ENCODE data around the gene WDR20. TPM values are rescaled to one million over a fixed set of nuclear protein-coding genes. Genes with fewer than 3 reads are reported as not detected.

The WDR20 gene
- total and polyA plus RNA-seq, 2 of the 8 experiments (the other 6 are each of a cell fraction or from before 2014, with no cell fraction given), result 11.2 to 26.7 TPM

DNA sequence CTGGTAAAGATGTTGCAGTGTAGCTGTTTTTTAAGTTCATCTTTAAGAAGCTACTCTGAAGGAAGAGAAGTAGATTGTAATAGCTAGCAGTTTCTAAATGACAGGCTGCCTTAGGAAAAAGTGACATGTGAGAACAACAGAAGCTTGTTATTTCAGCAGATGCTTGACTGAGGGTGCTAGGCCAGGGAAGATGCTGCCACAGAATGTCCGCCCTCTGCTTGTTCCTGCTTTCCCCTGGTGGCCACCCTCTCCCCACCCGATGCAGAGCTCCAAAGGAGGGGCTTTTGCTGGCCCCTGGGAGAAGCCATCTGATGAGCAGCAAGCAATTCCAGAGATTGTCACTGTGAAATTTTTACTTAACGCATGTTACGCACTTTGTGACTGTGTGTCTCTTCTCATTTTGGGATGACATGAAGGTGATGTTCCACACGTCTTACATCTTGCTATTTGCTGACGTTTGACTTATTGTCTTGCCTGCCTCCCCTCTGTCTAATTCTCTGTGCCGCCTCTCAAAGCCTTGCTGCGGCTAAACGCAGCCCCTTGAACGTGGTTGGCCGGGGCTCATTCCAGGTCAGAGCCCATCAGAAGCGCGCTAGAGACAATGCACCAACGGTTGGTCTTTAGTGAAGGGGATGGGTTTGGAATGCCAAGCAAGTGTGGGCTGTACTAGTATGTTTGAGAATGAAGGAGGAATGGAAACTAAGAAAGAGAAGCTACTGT lies 44.8 kb downstream of the WDR20 start:
- H2BK20ac ChIP-seq (ENCODE audit: low read length), result no peak overlapping the region
- FAIRE-seq (no peak), DNase-seq (ENCODE audit: low read depth in 1 of 2, low spot score in 2 of 2) (no peak)
- H3K9ac ChIP-seq (replicated peaks in 1 of 4; ENCODE audit: extremely low read depth in 1 of 4, low read depth in 3 of 4, low read length in 3 of 4), result no peak overlapping the region
- no peak overlapping the region for H3K27ac ChIP-seq (ENCODE audit: low read depth, low read length)
- H3K27me3 ChIP-seq (replicated peaks in 1 of 4; ENCODE audit: control insufficient read depth in 3 of 4, extremely low read depth in 1 of 4, insufficient read depth in 3 of 4, low read length in 3 of 4), result no peaks in the 10 kb centered on the region
- H3K36me3 ChIP-seq (ENCODE audit: control insufficient read depth in 2 of 4, insufficient read depth in 4 of 4, low read length in 3 of 4), result no peaks in the 10 kb centered on the region
- H3K18ac ChIP-seq (ENCODE audit: extremely low read depth, low read length), result no peak overlapping the region
- H3K23me2 ChIP-seq (ENCODE audit: low read depth, low read length), result no peaks in the 10 kb centered on the region
- no peak overlapping the region for H3K4me3 ChIP-seq (ENCODE audit: extremely low read depth in 1 of 4, insufficient read depth in 2 of 4, low read depth in 3 of 4, low read length in 4 of 4)
- H3K14ac ChIP-seq (ENCODE audit: insufficient read length), result no peak overlapping the region
- no peak overlapping the region for H4K91ac ChIP-seq (replicated peaks; ENCODE audit: insufficient read length, low read length)
- H2BK12ac ChIP-seq (ENCODE audit: low read depth, low read length), result no peak overlapping the region
- no peak overlapping the region for H2BK15ac ChIP-seq (ENCODE audit: low read length)
- H2BK5ac ChIP-seq (ENCODE audit: low read depth, low read length), result no peak overlapping the region
- H3K4me2 ChIP-seq (ENCODE audit: insufficient read depth in 1 of 2, low read depth in 2 of 2, low read length in 2 of 2), result no peak overlapping the region
- no peak overlapping the region for H3K56ac ChIP-seq (replicated peaks; ENCODE audit: insufficient read length, low read depth, low read length)
- no peak overlapping the region for H3K23ac ChIP-seq (ENCODE audit: insufficient read length)
- no peak overlapping the region for H2AK5ac ChIP-seq (ENCODE audit: low read depth, low read length)
- no peak overlapping the region for H4K5ac ChIP-seq (ENCODE audit: insufficient read length, low read depth, low read length)
- TF ChIP-seq POLR2AphosphoS5 (IDR thresholded peaks at IDR 0.05; ENCODE audit: low read depth, low read length) (no peak), HDAC6 (IDR thresholded peaks at IDR 0.05; ENCODE audit: low read depth, low read length) (no peak), CREB1 (IDR thresholded peaks at IDR 0.05) (no peak), RAD21 (IDR thresholded peaks at IDR 0.05 in 1 of 2, conservative IDR thresholded peaks at IDR 0.05 in 1 of 2; ENCODE audit: low read depth in 2 of 2, low read length in 2 of 2) (no peak), RXRA (IDR thresholded peaks at IDR 0.05; ENCODE audit: insufficient read depth, low read depth, low read length) (no peak), SP1 (IDR thresholded peaks at IDR 0.05; ENCODE audit: low read depth, low read length) (no peak), CTBP2 (IDR thresholded peaks at IDR 0.05; ENCODE audit: borderline replicate concordance, insufficient read depth, insufficient read length, low read length) (no peak), YY1 (IDR thresholded peaks at IDR 0.05; ENCODE audit: low read depth, low read length) (no peak), SUZ12 (IDR thresholded peaks at IDR 0.05; ENCODE audit: low read length) (no peak), CHD2 (IDR thresholded peaks at IDR 0.05; ENCODE audit: low read length) (no peak), ZNF274 (IDR thresholded peaks at IDR 0.05; ENCODE audit: borderline replicate concordance, extremely low read depth, low read length) (no peak)
- TF ChIP-seq, protein P1, sequence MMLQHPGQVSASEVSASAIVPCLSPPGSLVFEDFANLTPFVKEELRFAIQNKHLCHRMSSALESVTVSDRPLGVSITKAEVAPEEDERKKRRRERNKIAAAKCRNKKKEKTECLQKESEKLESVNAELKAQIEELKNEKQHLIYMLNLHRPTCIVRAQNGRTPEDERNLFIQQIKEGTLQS (IDR thresholded peaks at IDR 0.05; ENCODE audit: insufficient read depth, low read depth, low read length), result no peak
- H3K79me1 ChIP-seq (ENCODE audit: low read depth, low read length), result peaks cover 14% of the 10 kb centered on the region
- no peak overlapping the region for H4K8ac ChIP-seq (ENCODE audit: extremely low read depth, insufficient read depth, low read length)
- no peaks in the 10 kb centered on the region for H3K9me3 ChIP-seq (ENCODE audit: insufficient read depth in 2 of 2, low read depth in 1 of 2, low read length in 1 of 2)
- H3K4me1 ChIP-seq (replicated peaks in 1 of 4; ENCODE audit: control insufficient read depth in 3 of 4, insufficient read depth in 4 of 4, low read length in 3 of 4), result peaks cover 0 to 9% (median 2%) of the 10 kb centered on the region in 4 experiments; a peak in 4 of 7 replicates
- H4K20me1 ChIP-seq (replicated peaks in 1 of 2; ENCODE audit: control insufficient read depth in 1 of 2, insufficient read depth in 2 of 2, low read length in 2 of 2), result peaks cover 0 to 5% of the 10 kb centered on the region in 2 experiments
- WGBS, 2 experiments (ENCODE audit: extremely low coverage in 1 of 2, insufficient coverage in 1 of 2, insufficient read length in 1 of 2, insufficient replicate concordance in 2 of 2, low coverage in 1 of 2, low lambda C conversion rate in 2 of 2, missing lambda C conversion rate in 1 of 2), result 86% methylated on average over 14 of the region's 14 CpGs; no CpG with 5 or more reads in 1 of the 2 experiments
- H2BK120ac ChIP-seq (replicated peaks; ENCODE audit: low read depth, low read length), result no peak overlapping the region
- ChIA-PET CTCF (ENCODE audit: partially characterized antibody) (interaction anchor here (0.6 to 1.6 kb wide), 4 partner anchors 13 to 216 kb away, joined by 3 to 5 read pairs (median 3); no protein-coding TSS in a partner anchor), POLR2A (ENCODE audit: partially characterized antibody) (interaction anchor here (1.3 kb wide), 1 partner anchor 23 kb away, joined by 3 read pairs; no protein-coding TSS in a partner anchor)
- no peak overlapping the region for H3K4ac ChIP-seq (replicated peaks; ENCODE audit: insufficient read length, low read depth, low read length)
- peaks cover 0 to 88% of the 10 kb centered on the region in 2 experiments; a peak in 3 of 4 replicates for H3K79me2 ChIP-seq (ENCODE audit: control insufficient read depth in 1 of 2, insufficient read depth in 2 of 2, low read length in 2 of 2)
- no peak overlapping the region for H2AFZ ChIP-seq (ENCODE audit: low read length)
